HG03378 (cell line): ENCODE measurements around the gene PPFIA1.
A peak's percentile ranks its signal among the peaks of the same experiment; 100 is the strongest.

Experiments used
- ATAC-seq: cut with Tn5 transposase; IDR thresholded peaks from one replicate; pipeline ENCODE4 v1.9.1; 2021; ENCODE audit warnings: mild to moderate bottlenecking, moderate library complexity; ENCODE audit not compliant: unreplicated experiment

PPFIA1 gene

GRCh38 chr11:70270104-70270876 is at the start of gene PPFIA1:
PPFIA1 (plus strand) TSS chr11:70270690; CDS start chr11:70272173, 1,483 bp downstream.
- peak; percentile 74 for ATAC-seq

DNA sequence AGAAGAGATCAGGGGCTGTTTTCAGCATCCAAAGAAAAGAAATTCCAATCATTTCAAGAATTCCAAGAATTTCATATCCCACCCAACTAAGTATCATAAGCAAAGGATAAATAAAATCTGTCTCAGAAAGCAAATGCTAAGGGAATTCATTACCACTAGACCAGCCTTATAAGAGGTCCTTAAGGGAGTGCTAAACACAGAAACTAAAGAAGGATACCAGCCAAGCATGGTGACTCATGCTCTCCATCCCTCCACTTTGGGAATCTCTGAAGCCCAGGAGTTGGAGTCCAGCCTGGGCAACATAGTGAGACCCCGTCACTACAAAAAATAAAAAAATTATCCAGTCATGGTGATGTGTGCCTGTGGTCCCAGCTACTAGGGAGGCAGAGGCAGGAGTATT is 49.6 kb upstream of the PPFIA1 start:
- no peak for ATAC-seq

- no peak for ATAC-seq
Observed at GRCh38 chr11:70225681-70226177, 44.8 kb upstream of the PPFIA1 start.

GRCh38 chr11:70226183-70226582 is 44.3 kb upstream of the PPFIA1 start:
- no peak for ATAC-seq

DNA sequence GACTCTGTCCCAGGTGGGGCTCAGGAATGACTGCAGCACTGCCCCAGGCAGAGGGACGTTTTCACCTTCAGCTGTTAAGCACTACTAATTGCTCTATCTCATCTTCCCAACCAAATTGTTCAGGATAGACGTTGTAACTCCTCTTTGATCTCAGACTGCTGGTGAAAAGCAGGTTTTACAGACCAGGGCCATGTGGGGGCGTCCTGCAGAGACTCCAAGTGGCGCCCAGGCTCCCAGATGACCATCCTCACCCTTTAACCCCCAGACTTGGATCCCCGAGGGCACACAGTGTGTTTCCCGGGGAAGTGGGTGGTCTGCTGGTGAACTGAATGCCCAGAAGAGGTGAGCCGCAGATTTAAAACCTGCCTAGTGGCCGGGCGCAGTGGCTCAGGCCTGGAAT is 43.5 kb upstream of the PPFIA1 start:
- ATAC-seq, result no peak

DNA sequence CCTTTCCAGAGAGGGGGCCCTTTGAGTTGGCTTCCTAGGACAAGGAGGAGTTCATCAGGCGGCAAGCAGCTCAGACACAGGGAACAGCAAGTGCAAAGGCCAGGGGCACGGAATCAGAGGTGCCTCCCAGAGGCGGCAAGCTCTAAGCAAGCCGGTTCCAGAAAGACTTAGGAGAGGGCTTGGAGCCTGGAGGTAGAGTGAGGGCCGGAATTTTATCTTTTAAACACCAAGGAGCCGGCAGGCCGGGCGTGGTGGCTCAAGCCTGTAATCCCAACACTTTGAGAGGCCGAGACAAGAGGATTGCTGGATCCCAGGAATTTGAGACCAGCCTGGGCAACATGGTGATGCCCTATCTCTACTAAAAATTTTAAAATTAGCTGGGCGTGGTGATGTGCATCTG is 40.8 kb upstream of the PPFIA1 start:
- no peak for ATAC-seq

DNA sequence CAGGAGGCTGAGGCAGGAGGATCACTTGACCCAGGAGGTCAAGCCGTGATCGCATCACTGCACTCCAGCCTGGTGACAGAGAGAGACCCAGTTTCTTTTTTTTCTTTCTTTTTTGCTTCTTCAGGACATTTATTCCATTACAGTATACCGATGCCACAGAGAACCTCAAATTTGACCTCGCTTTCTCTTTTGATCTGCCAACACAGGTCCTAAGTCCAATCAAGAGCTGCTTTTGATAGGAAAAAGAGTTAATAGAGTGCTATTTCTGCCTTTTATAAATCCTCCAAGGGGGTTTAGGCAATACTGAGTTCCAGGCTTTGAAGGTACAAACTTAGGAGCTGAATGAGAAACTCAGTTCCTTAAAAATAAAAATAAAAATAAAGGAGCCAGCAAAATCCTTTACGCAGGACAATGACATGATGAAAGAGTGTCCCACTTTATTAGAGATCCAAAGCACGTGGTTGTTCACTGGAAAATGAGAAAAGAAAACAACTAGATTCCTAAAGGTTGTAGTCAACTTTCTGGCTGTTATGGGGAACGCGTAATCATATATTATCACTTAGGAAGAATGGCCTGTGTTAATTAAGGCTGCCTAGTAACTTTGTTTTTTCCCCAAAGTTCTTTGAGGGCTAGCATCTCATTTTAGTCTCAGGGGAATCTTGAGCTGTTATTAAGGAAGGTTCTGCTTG is 40.2 kb upstream of the PPFIA1 start:
- ATAC-seq, result no peak

DNA sequence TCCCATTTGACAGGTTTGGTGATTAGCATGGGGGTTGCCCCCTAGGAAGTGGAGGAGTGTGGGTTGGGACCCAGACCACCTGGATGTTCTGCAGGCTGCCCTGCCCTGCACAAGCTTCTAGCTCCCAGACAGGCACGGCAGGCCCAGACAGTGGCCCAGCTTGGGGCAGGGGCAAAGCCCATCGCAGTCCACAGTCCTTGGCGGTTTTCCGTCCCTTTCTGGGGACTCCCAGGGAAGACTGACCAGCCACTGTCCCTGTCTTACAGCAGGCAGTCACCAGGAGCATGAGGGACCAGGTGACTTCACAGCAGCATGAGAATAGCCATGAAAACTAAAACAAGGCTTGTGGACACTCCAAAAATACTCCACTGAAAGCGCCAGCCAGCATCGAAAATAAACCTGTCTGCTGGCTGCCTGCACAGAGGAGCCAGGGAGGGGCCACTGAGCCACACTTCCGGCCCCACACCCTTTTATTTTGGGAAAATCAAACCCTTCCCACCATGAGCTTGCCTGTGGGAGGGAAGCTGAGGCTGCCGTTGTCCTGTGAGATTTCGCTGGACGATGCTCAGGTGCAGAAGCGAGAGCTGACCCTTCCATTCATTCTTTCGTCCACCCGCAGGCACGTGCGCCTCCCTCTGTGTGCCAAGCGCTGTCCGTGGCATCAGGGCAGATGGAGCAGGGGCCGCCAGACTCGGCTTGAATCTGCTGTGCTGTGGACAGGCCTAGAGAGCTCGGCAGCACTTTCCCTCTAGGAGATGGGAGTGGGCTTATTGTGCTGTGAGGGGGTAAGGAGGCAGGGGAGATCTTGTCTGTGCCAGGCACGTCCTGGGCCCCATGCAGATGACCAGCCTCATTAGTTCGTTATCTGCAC is 39.4 kb upstream of the PPFIA1 start:
- ATAC-seq, result no peak

DNA sequence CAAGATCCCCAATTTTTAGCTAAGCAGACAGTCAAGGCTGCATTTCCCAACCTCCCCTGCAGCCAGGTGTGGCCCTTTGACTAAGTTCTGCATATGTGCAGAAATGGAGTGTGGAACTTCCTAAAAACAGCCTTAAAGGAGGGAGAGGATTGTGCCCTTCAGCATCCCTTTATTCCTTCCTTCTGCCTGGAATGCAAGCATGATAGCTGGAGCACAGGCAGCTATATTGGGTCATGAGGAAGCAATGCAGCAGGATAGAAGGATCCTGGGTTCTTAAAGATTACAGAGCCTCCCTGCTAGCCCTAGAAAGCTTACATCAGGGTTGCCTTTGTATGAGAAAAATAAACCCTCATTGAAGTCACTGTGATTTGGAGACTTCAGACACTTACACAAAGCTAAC is 37.5 kb upstream of the PPFIA1 start:
- ATAC-seq, result no peak

DNA sequence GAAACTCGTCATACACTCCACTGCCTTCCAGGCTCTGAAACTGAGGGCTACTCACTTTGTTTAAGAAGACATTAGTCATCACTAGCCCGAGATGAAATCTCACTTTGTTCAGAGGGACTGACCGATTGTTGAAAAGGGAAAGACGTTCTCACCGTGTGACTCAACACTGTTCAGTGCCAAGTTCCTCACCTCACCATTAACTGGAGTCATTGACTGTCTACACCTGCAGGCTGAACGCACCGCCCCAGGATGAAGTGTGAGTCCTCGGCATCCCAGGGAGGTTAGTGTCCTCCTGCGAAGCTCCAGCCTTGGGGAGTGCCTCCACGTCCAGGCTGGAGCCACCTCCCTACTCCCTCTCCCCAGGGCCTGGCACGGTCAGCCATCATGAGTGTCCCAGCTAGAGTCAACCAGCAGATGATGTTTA is 37.0 kb upstream of the PPFIA1 start:
- no peak for ATAC-seq

GRCh38 chr11:70233962-70234361 is 36.5 kb upstream of the PPFIA1 start:
- no peak for ATAC-seq

DNA sequence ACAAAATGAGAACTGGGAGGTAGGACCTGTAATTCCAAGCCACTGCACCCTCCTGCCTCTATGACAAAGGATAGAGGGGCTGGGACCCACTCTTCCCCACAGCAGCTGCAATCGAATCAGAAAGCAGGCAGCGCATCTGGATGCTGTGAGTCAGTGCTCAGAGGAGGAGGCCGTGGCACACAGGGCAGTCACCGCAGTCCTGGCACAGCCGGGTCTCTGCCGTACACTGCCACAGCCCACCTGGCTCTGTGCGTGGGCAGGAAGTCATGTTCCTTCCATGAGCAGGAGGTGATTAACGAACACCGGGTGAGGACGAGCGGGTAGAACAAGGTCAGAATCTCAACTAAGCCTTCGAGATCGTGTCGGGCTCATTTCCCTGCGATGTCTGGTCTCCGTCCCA is 30.2 kb upstream of the PPFIA1 start:
- ATAC-seq, result no peak

- ATAC-seq, result no peak
Observed at GRCh38 chr11:70241709-70242108, 28.8 kb upstream of the PPFIA1 start.

DNA sequence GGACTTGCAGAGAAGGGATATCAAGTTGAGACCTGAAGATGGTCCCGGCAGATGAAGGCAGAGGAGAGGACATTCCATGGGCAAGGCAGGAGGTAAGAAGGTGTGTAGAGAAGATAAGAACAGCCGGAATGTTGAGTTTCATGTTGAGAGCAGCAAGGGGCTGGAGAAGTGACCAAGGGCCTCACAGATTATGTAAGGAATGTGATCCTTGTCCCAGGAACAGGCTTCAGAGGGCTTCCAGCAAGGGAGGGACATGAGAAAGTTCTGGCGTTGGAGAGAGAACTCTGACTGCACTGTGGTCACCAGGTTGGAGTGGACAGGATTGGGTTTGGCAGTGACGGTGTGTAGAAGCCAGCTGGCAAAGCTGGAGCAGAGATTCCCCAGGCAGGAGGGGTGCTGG is 27.6 kb upstream of the PPFIA1 start:
- no peak for ATAC-seq

- no peak for ATAC-seq
Observed at GRCh38 chr11:70243912-70244652, 26.4 kb upstream of the PPFIA1 start.

GRCh38 chr11:70244698-70245097 is 25.8 kb upstream of the PPFIA1 start:
- ATAC-seq, result no peak

GRCh38 chr11:70246196-70246595 is 24.3 kb upstream of the PPFIA1 start:
- ATAC-seq, result no peak

GRCh38 chr11:70247042-70247709 is 23.3 kb upstream of the PPFIA1 start:
- ATAC-seq, result no peak

GRCh38 chr11:70247710-70248072 is 22.8 kb upstream of the PPFIA1 start:
- no peak for ATAC-seq
